Right lobe of liver (tissue), 6 donors: Measurements from ENCODE around the gene MOGAT2. TPM values are rescaled to one million over a fixed set of nuclear protein-coding genes. Genes with fewer than 3 reads are reported as not detected.

Experiments used
- ATAC-seq, 4 donors: fragments of 200-7000 bp; cut with Tn5 transposase; one replicate each; pipeline ENCODE4 v1.9.1; 2020; ENCODE audit warnings: mild to moderate bottlenecking in 4 of 4, moderate library complexity in 4 of 4
- DNase-seq, 3 donors: peaks; one replicate each; pipeline ENCODE4 v3.0.0-alpha.2; 2020
- H3K27ac ChIP-seq, 3 donors: fragments of 200-600 bp; one replicate each; pipeline ENCODE4 v1.8.0; 2022
- H3K27me3 ChIP-seq, 2 donors: fragments of 200-600 bp; one replicate each; pipeline ENCODE4 v1.8.0; 2022
- H3K36me3 ChIP-seq, 4 donors: fragments of 200-600 bp; sonication (generic) in 1 of 4; one replicate each; pipeline versions ENCODE4 v1.5.1 to v1.8.0; 2017 to 2022; ENCODE audit warnings: control low read depth in 1 of 4
- H3K4me1 ChIP-seq, 4 donors: fragments of 200-600 bp; sonication (generic) in 1 of 4; one replicate each; pipeline versions ENCODE4 v1.5.1 to v1.8.0; 2017 to 2022; ENCODE audit warnings: control low read depth in 1 of 4
- H3K4me3 ChIP-seq, 3 donors: fragments of 200-600 bp; one replicate each; pipeline ENCODE4 v1.8.0; 2022
- H3K9me3 ChIP-seq, 4 donors: fragments of 200-600 bp; sonication (generic) in 1 of 4; one replicate each; pipeline versions ENCODE4 v1.5.1 to v1.8.0; 2017 to 2022; ENCODE audit warnings: control low read depth in 1 of 4
- CTCF ChIP-seq, 4 donors: fragments of 200-600 bp in 3 of 4; fragments of 450-650 bp in 1 of 4; IDR thresholded peaks; one replicate each; pipeline versions ENCODE4 v1.5.1 to v1.8.0; 2016 to 2022; ENCODE audit warnings: antibody characterized with exemption in 4 of 4, mild to moderate bottlenecking in 2 of 4
- POLR2A ChIP-seq: fragments of 450-650 bp; IDR thresholded peaks from one replicate; pipeline ENCODE4 v1.6.1; 2017; ENCODE audit warnings: antibody characterized with exemption, mild to moderate bottlenecking
- WGBS: methylation state at CpG from one replicate; pipeline ENCODE4 v1.1.6; 2018; ENCODE audit warnings: low coverage, low lambda C conversion rate; ENCODE audit not compliant: insufficient coverage; ENCODE audit errors: missing lambda C conversion rate; 5-methylcytosine and 5-hydroxymethylcytosine counted together
- intact Hi-C, 2 donors: fragments of 100-400 bp; cut with DNase I; formaldehyde crosslinking; loops; one replicate each; pipeline versions ENCODE4 v1.11.2 to v1.14.1; 2022
- total RNA-seq, 6 experiments: library from RNA; depleted of rRNA in 2 of 6; stranded (reverse); fragments of >200 nt in 2 of 6; fragmentation: NEBNext Ultra II Directional in 3 of 6; extraction: Animal tissue kit (Norgen Biotek cat#: 25700) in 3 of 6; gene quantifications; one replicate each; pipeline versions ENCODE4 v1.1.0 to v1.2.4, GENCODE V29; 2016 to 2023
- donor health status: DM: no; HTN: yes; CAD: no.
- donor health status: DM: no; HTN: no; CAD: no.
- donor health status: DM: no; HTN: no; CAD: no.
- donor health status: DM: no; HTN: yes; CAD: no.
- donor health status: DM: no; HTN: yes; CAD: no.

MOGAT2 gene
- total RNA-seq, 6 experiments from 2014 or later: 24.3 to 164 (median 100) TPM

DNA sequence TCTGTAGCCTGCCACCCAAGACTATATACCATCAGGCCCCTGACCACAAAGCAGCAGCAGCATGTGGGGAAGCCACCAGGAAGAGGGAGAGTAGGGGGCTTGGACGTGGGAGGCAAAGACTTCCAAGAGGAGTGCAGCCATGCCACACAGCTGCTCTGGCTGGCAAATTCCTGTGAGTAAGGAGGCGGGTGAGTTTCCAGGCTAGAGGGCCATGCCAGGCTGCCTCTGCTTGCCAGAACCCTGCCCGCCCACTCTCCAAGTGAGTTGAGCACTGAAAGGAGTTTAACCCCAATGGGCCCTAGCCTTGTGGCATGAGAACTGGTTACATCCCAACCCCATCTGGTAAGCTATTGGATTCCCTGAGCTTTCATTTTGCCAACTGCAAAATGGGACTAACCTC is 46.2 kb downstream of the MOGAT2 start:
- no peak overlapping the region for H3K27ac ChIP-seq
- peak in 1 of 3 donors; percentile 55 for DNase-seq
- WGBS: no CpG with 5 or more reads among the region's 3 CpGs
- no peaks in the 10 kb centered on the region for H3K27me3 ChIP-seq
- no peaks in the 10 kb centered on the region for H3K9me3 ChIP-seq
- no peak overlapping the region for H3K4me3 ChIP-seq
- no peaks in the 10 kb centered on the region for H3K36me3 ChIP-seq
- TF ChIP-seq POLR2A: no peak
- no peak for TF ChIP-seq CTCF (IDR thresholded peaks at IDR 0.05)
- no peak for ATAC-seq
- H3K4me1 ChIP-seq: peaks cover 0 to 58% (median 19%) of the 10 kb centered on the region in 4 donors
- intact Hi-C loops: loop anchor here in 1 of 2 donors (10.0 kb wide), 1 partner anchor 59 kb away; no protein-coding TSS in a partner anchor

GRCh38 chr11:75765116-75765515 is 47.5 kb downstream of the MOGAT2 start:
- no peak for TF ChIP-seq CTCF (IDR thresholded peaks at IDR 0.05)
- no peak for TF ChIP-seq POLR2A
- intact Hi-C loops: loop anchor here (5.0 to 10.0 kb wide), 2 partner anchors 43 to 60 kb away; no protein-coding TSS in a partner anchor
- Histone ChIP-seq H3K27me3 (no peaks in the 10 kb centered on the region), H3K27ac (no peak overlapping the region), H3K9me3 (no peaks in the 10 kb centered on the region), H3K4me1 (peaks cover 0 to 45% (median 19%) of the 10 kb centered on the region in 4 donors), H3K4me3 (no peak overlapping the region), H3K36me3 (no peaks in the 10 kb centered on the region)
- WGBS: 88% methylated on average over 1 of the region's 3 CpGs
- DNase-seq (peak in 2 of 3 donors; percentile 27 to 37), ATAC-seq (no peak)

GRCh38 chr11:75766443-75767227 is 49.0 kb downstream of the MOGAT2 start:
- peaks cover 0 to 38% (median 13%) of the 10 kb centered on the region in 4 donors for H3K4me1 ChIP-seq
- DNase-seq: peak in 1 of 3 donors; percentile 17
- no peaks in the 10 kb centered on the region for H3K27me3 ChIP-seq
- no peak overlapping the region for H3K4me3 ChIP-seq
- TF ChIP-seq POLR2A (no peak), CTCF (IDR thresholded peaks at IDR 0.05) (no peak)
- intact Hi-C loops: loop anchor here (5.0 to 10.0 kb wide), 2 partner anchors 44 to 62 kb away; no protein-coding TSS in a partner anchor
- 69% methylated on average over 2 of the region's 4 CpGs for WGBS
- H3K27ac ChIP-seq: no peak overlapping the region
- H3K36me3 ChIP-seq: no peaks in the 10 kb centered on the region
- no peak for ATAC-seq
- H3K9me3 ChIP-seq: no peaks in the 10 kb centered on the region

GRCh38 chr11:75767228-75767572 is 49.6 kb downstream of the MOGAT2 start:
- no peaks in the 10 kb centered on the region for H3K27me3 ChIP-seq
- H3K36me3 ChIP-seq: no peaks in the 10 kb centered on the region
- no peak overlapping the region for H3K27ac ChIP-seq
- H3K4me3 ChIP-seq: no peak overlapping the region
- TF ChIP-seq POLR2A: no peak
- no peak for TF ChIP-seq CTCF (IDR thresholded peaks at IDR 0.05)
- intact Hi-C loops: loop anchor here (5.0 to 10.0 kb wide), 2 partner anchors 45 to 62 kb away; no protein-coding TSS in a partner anchor
- peak in 1 of 3 donors; percentile 13 for DNase-seq
- H3K9me3 ChIP-seq: no peaks in the 10 kb centered on the region
- ATAC-seq: no peak
- 93% methylated on average over 6 of the region's 6 CpGs for WGBS
- peaks cover 0 to 32% (median 11%) of the 10 kb centered on the region in 4 donors for H3K4me1 ChIP-seq
